Measurements from ENCODE around the gene HIKESHI.
"Not testable (repeated sequence)": the region's sequence is repeated elsewhere in the genome, so short reads cannot be mapped to it uniquely, and the experiment has no call there.

Gene HIKESHI

DNA sequence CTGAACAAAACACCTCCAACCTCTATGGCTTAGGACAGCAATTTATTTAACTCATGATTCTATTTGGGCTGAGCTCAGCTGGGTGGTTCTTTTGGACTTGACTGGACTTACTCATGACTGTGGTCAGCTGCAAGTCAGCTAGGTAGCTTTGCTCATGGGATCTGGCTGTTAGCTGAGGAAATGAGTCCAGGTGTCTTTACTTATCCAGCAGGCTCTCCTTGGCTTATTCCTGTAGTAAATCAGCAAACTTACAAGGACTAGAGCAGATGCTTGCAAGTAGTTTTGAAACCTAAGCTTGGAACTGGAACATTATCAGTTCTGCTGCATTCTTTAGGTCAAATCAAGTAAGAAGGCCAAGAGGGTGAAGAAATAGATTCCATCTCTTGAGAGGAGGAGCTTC lies 8.0 kb upstream of the HIKESHI start:
- DNase-seq, result no peak

DNA sequence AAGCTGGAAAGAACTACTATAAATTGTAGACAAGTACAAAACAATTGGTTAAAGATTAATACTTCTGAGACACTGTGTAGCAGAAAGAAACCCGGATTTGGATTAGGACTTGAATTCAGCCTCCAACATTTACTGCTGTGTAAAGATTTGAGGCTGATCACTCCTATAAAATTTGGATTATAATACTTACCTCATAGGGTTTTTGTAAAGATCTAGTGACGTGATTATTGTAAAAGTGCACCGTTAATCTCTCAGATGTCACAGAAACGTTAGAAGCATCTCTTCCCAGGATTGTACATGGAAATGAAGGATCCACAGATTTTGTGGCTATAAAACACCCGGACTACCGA lies 323 bp upstream of the HIKESHI start:
- no peak for DNase-seq

DNA sequence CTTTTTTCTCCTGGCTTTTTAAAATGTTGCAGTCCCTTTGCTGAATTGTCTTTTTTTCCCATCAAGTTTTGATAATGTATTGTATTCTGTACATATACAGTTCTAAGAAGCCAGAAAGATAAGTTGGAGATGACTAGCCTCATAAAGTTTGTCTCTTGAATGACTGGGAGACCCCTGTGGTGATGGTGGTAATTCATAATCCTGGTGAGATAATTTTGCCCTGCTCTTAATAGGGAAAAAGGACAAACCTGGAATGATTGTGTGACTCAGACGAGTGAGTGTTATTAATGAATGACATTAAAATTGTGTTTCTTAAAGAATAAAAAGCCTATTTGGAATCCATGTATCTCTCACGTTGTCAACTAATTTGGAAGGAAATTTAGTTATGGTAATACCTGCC lies 1.2 kb downstream of the HIKESHI start:
- DNase-seq, result no peak

DNA sequence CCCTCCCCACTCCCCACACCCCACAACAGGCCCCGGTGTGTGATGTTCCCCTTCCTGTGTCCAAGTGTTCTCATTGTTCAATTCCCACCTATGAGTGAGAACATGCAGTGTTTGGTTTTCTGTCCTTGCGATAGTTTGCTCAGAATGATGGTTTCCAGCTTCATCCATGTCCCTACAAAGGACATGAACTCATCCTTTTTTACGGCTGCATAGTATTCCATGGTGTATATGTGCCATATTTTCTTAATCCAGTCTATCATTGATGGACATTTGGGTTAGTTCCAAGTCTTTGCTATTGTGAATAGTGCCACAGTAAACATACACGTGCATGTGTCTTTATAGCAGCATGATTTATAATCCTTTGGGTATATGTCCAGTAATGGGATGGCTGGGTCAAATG lies 6.7 kb downstream of the HIKESHI start:
- DNase-seq, result not testable (repeated sequence)

DNA sequence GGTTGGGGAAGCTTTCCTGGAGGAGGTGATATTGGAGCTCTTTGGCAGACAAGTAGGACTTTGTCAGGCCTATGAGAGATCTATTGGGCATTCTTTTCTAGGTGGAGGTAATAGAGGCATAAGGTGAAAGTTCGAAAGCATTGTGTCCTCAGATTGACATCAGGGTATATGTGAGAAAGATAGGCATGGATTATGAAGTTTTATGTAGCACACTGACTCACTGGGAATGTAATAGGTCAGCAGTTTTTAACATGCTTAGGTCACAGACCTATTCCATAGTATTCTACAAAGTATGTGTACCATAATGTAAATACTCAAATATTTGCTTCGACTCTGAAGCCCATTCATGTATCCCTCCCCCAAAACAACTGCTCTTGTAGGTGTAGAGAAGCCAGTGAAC lies 11.8 kb downstream of the HIKESHI start:
- no peak for DNase-seq

DNA sequence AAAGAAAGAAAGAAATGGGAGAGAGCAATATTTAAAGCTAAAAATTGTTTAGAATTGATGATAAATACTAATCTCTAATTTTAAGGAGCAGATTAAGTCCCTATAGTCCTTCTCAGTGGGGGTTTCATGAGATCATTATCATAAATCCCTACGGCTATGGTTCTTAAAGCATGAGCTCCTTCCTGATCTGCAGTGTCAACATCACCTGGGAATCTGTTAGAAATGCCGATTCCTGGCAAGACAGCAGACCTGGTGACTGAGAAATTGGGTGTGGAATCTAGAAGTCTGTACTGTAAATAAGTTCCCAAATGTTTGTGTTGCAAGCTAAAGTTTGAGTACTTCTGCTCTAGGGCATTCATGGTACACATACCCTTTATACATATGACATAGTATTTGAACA lies 12.6 kb downstream of the HIKESHI start:
- DNase-seq, result no peak

DNA sequence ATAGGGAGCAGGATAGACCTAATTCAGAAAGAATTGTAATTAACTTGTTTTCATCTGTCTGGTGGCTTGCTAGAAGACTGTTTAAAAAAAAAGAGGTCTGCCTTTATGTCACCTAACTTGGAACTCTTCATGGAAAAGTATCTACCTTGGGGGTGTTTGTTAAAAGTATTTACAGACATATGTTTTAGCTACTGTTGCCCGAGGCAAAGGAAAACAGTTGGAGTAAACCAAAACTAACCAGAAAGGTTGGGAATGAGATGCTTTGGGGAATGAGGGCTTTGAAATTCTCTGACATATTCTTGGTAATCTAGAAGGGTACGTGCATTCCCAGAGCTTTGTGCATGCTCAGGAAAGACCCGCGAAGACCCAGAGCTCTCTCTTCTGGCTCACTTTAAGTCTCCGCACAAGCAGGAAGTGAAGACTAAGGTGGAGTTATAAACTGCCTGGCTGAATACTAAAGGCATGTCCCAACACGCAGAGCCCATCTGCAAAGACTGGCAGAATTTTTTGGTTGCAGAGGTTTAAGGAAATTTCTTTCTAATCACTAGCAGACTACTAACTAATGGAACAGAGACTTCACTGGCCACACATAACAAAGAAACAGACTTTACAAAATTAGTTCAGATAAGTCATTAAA lies 33.2 kb downstream of the HIKESHI start:
- no peak for DNase-seq

DNA sequence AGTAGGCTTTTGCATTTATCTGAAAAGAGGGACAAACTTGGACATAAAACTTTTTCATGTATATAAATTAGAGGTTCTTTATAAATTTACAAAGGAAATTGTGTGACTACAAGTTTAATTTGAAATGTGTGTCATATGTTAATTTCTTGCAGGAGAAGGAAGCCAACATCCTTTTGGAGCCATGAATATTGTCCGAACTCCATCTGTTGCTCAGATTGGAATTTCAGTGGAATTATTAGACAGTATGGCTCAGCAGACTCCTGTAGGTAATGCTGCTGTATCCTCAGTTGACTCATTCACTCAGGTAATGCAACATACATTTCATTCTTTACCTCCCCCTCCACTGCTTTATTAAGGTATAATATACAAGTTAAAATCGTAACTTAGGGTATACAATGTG lies 35.2 kb downstream of the HIKESHI start:
- DNase-seq, result no peak

DNA sequence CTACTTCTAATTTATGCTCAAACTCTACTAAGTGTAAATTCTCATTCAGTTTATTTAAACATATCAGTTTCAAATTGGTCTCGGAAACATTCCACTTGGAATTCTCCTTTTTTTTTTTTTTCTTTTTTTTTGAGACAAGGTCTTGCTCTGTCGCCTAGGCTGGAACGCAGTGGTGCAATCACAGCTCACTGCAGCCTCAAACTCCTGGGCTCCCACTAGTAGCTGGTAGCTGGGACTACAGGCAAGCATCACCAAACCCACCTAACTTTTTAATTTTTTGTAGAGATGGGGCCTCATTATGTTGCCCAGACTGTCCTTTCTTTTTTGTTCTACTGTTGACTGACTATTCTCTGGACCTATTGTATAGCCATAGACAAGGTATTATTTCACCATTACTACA lies 39.3 kb downstream of the HIKESHI start:
- DNase-seq, result no peak

DNA sequence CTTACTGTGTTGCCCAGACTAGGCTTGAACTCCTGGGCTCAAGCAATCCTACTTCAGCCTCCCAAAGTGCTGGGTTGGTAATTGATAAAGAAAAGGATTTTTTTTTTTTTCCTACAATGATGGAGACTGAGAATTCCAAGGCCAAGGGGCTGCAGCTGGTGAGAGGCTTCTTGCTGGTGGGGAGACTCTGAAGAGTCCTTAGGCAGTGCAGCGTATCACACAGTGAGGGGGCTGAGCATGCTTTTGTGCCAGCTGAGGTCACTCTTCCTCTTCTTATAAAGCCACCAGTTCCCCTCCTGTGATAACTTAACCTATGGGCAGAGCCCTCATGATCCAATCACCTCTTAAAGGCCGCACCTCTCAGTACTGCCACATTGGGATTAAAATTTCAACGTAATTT lies 44.5 kb downstream of the HIKESHI start:
- no peak for DNase-seq

DNA sequence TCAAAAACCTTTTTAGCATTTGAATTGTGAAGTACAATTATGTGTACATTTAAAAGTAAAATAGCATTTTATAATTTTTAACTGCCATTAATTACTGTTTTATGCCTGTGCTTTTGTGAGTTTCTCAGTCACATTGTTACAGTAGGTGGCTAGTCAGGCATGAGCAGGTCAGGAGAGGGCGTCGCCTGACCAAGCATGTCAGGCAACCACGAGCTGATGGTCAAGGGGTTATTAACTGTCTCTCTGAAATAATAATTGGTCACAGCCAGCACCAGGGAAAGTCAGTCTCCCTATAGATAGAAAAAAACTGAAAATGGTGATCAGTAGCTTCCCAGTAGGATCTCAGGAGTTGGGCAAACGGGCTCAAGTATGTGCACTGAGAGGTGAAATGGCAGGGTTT lies 53.2 kb downstream of the HIKESHI start:
- DNase-seq, result no peak

DNA sequence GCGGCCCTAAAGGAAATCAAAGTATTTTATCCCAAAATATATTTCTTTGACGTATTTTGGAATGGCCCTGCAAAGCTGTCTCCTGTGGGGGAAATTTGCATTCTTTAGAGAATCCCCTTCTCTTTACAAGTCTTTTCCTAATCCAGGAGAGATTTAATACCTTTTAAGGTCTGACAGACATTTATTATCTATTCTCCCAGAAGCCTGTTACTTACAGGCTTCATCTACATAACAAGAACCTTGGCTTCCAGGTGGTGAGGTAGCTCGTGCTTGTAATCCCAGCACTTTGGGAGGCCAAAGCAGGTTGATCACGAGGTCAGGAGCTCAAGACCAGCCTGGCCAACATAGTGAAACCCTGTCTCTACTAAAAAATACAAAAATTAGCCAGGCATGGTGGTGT lies 55.4 kb downstream of the HIKESHI start:
- DNase-seq, result not testable (repeated sequence)

DNA sequence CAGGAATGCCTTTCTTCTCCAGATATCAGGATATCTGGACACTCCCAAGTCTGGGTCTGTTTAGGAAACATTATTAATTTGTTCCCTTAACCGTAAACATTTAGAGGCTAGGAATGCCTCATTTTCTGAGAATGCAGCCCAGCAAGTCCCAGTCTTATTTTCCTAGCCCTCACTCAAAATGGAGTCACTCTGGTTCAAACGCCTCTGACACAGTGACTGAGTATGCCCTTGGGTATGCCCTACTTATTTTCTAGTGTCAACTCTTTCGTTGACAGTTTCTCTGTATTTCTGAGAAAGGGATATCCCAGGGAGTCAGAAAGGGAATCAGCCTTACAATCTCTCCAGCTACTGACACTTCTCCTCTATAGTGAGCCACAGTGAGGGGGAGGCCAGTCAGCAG lies 56.7 kb downstream of the HIKESHI start:
- DNase-seq, result no peak

DNA sequence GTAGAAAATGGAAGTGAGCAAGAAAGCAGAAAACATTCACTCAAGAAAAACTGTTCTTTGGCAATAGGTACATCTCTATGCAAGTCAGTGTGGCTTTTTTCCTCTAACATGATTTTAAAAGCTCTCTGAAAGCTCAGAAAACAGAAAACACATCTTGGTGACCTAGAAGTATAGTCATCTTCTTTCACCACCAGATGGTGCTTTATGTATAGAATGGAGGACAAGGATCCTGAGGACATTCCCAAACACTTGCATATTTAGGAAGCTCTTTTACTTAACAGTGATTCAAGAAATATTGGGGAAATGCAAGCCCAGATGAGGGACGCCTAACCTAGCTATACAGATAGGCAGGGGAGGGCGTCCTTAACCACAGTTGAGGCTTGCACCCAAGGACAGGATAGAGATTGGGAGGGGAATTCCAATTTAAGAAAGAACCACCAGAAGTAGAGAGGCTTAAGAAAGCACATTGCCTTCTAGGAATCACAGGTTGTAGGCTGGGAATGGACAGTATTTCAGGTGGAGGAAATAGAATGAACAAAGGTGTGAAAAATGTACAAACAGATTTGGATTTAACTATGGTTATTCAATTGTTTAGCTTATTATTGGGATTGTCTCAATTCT lies 58.8 kb downstream of the HIKESHI start:
- no peak for DNase-seq

DNA sequence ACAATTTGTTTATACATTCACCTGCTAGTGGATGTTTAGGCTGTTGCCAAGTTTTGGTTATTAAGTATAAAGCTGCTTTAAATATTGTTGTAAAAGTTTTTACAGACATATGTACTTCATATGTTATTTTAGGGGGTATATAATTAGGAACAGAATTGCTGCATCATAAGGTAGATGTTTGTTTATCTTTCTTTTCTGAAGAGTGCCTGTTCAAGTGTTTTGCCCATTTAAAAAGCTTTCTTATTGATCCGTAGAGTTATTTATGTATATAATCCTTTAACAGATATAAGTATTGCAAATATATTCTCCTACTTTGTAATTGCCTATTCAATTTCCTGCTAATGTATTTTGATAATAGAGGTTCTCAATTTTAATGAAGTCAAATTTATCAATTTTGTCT lies 61.4 kb downstream of the HIKESHI start:
- no peak for DNase-seq

DNA sequence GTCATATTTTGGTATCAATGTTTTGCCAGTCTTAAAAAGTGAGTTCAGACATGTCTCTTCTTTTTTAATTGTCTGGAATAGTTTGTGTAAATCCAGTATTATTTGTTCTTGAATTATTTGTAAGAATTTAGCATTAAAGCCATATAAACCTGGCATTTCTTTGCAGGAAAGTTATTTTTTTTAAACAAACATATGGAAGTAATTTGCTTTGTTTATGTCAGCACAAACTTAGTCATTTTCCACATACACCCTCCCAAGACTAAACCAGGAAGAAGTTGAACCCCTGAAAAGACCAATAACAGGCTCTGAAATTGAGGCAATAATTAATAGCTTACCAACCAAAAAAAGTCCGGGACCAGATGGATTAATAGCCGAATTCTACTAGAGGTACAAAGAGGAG lies 63.5 kb downstream of the HIKESHI start:
- no peak for DNase-seq

DNA sequence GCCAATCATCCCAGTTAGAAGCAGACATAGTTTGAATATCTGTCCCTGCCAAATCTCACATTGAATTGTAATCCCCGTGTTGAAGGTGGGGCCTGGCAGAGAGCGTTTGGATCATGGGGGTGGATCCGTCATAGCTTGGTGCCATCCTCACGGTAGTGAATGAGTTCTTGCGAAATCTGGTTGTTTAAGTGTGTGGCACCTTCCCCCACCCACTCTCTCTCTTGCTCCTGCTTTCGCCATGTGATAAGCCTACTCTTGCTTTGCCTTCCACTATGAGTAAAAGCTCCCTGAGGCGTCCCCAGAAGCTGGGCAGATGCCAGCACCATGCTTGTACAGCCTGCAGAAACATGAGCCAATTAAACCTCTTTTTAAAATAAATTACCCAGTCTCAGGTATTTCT lies 67.6 kb downstream of the HIKESHI start:
- DNase-seq, result no peak

DNA sequence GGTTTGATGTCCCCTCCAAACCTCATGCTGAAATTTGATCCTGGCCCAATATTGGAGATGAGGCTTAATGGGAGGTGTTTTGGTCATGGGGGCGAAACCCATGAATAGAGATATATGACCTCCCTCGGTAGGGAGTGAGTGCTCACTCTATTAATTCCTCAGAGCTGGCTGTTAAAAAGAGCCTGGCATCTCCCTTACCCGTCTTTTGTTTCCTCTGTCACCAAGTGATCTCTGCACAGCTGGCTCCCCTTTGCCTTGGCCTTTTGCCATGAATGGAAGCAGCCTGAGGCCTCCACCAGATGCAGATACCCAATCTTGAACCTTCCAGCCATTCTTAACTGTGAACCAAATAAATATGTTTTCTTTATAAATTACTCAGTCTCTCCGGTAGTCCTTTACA lies 68.1 kb downstream of the HIKESHI start:
- no peak for DNase-seq

DNA sequence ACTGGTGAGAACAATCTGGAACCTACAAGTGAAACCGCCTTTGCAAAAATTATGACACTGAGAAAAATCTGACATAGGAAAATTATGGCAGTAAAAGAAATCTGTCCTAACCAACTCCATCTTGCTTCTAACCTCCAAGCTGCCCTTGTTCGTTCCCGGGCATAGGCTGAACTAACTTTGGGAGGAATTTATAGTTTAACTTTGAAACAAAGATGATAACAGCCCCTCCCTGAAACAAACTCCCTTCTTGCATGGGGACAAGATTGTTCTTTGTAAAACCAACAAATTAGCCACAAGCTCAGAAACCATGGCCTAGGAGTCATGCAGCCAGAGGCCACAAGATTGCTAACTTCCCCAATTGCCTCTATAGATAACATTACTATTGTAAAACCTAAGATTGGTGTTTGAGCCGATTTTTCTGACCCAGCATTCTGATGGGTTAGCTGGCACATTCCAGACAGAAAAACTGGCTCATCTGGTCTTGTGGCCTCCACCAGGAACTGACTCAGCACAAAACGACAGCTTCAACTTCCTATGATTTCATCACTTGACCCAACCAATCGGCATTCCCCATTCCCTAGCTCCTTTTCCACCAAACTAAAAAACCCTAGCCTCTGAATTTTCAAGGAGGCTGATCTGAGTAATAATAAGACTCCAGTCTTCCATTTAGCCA lies 69.0 kb downstream of the HIKESHI start:
- no peak for DNase-seq

DNA sequence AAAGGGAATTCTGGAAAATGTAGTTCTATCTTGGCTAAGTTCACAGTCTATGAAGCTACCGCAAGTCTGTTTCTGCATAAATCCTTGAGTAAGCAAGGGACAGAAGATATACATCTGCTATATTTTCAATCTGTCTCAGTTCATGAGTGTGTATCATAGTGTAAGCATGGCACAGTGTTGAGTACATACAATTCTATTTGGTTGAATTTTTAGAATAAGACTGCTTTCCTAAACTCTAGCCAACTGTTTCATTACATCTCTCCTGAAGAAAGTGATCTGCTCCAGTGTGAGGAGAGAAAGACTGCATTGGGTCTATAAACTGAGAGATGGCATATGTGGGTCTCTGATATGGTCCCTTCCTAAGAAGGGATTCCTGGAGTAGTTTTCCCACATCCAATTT lies 70.0 kb downstream of the HIKESHI start:
- no peak for DNase-seq

DNA sequence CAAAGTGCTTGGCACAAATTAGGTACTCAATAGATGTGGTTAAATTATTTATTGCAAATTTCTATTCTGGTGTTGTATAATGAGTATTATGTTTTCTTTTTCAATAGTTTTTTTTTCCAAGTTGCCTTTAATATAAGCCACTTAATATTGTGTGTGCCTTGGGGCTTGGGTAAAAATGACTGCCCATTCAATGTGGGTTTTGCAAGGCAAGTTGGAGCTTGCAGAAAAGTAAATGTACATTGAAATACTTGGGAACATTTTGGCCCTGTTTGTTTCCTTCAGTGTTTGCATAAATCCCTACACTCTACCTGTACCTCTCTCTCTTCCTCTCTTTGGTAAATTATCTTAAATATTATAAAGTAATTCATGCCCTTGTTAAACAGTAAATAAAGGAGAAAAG lies 70.5 kb downstream of the HIKESHI start:
- no peak for DNase-seq

DNA sequence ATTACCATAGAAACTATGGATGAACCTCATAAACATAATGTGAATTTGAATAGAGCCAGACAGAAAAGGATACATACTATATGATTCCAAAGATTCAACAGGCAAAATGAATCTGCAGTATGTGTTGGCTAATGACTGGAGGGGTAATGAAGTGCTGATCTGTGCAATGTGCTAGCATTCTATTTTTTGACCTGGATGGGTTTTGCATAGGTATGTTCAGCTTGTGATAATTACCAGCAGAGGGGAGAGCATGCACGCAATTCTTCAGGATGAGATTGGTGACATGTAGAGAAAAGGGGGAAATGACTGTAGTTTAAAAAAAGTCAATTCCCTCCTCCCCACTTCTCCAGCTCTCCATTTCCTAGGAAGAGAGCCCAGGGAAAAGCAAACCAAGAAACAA lies 72.0 kb downstream of the HIKESHI start:
- DNase-seq, result no peak

DNA sequence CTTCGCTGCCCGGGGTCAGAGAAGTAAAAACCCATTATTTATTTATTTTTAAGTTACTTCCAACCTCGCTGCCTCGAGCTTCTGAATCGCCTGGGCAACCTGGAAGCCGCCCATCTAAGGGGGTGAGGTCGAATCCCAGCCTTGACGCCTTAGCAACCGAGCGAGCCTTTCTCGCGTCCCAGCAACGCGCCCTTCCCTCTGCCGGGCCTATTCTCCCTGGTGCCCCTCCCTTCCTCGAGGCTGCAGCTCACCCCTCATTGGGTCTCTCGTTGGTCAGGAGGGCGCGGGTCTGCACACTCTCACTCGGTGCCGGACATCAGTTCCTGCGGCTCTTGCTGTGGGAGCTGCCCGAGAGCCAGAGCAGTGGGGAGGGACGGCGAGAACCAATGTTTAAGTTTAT lies 72.5 kb downstream of the HIKESHI start, which contains the start of gene CCDC81:
Gene CCDC81, plus strand, starts transcription at position 302 of the 400 bp plus-strand sequence. CDS start 277 bp downstream, outside the sequence.
- DNase-seq, result no peak

DNA sequence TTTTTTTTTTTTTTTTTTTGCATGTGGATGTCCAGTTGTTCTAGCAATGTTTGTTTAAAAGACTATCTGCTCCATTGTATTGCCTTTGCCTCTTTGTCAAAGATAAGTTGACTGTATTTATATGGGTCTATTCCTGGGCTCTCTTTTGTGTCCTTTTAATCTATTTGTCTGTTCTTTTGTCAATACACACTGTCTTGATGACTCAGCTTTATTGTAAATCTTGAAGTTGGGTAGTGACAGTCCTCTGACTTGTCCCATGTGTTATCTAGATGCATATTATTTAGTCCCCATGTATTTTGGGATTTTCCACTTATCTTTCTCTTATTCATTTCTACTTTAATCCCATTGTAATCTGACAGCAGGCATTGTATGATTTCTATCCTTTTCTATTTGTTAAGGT lies 75.9 kb downstream of the HIKESHI start:
- no peak for DNase-seq
